Dermis microvascular lymphatic vessel endothelial cell (primary cell): Measurements from ENCODE around the gene SMG9. TPM values are rescaled to one million over a fixed set of nuclear protein-coding genes. Genes with fewer than 3 reads are reported as not detected.
"Not testable (repeated sequence)": the region's sequence is repeated elsewhere in the genome, so short reads cannot be mapped to it uniquely, and the experiment has no call there.

Experiments used
- DNase-seq, 2 donors: peaks; one replicate each; pipeline versions ENCODE4 v3.0.0 to v3.0.0-alpha.2; 2010; ENCODE audit warnings: low read depth in 2 of 2
- total RNA-seq: library from RNA; depleted of rRNA; stranded (reverse); fragments of >200 nt; gene quantifications from 2 replicates; pipeline ENCODE4 v1.2.1, GENCODE V29; 2014

The SMG9 gene
- total RNA-seq, 1 donor from 2014 or later, result 4.4 TPM

GRCh38 chr19:43692385-43692784 lies 62.4 kb downstream of the SMG9 start:
- no peak for DNase-seq

- no peak for DNase-seq
These were observed 63.0 kb downstream of the SMG9 start for GRCh38 chr19:43691755-43692154.

DNA sequence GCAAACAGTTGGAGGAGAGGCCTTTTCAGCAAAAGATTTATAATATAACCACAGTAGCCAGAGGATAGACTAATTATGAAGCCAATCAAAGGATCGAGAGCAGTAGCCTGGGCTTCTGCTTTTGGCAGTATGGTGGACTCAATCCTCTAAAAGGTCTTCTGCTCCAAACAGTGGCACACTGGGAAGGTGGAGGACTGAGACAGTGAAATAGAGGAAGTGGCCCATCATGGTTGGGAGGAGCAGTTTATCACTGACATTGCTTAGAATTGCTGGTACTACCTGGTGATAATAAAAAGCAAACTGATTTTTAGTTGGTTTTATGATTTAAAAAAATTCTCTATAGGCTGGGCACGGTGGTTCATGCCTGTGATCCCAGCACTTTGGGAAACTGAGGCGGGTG lies 63.9 kb downstream of the SMG9 start:
- no peak for DNase-seq

DNA sequence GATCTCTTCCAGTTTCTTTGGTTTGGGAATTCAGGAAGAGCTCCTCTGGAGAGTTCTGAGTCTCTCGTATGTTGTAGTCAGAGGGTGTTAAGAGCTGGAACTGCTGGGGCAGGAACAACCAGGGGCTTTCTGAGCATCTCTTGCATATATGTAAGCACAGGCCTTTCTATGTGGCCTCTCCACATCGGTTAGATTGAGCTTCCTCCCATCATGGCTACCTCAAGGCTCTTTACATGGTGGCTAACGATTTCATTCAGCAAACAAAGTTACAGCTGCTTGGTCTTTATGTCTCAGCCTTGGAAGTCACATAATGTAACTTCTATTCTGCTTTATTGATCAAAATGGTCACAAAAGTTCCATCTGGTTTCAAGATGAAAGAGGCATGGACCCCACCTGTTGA lies 64.3 kb downstream of the SMG9 start:
- no peak for DNase-seq

GRCh38 chr19:43688059-43688701 lies 66.6 kb downstream of the SMG9 start:
- DNase-seq, result no peak

DNA sequence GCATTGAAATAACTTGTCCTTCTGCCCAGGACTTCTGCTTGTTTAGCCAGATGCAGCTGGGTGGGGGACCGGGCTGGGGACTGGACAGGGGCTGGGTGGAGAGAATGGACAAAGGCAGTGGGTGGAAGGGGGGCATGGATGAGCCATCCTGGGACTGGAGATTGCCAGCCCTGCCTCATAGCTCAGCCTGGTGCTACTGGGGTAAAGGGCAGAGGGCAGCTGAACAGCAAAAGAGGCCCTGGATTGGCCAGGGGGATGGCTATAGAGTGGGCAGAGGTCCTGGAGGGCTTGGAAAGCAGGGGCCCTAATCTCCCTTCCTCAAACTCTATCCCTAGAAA lies 67.1 kb downstream of the SMG9 start:
- no peak for DNase-seq

GRCh38 chr19:43684326-43684725 lies 70.4 kb downstream of the SMG9 start:
- DNase-seq, result no peak

GRCh38 chr19:43683905-43684304 lies 70.9 kb downstream of the SMG9 start:
- DNase-seq, result no peak

- no peak for DNase-seq
These were observed 71.7 kb downstream of the SMG9 start for GRCh38 chr19:43682824-43683661.

- not testable (repeated sequence) for DNase-seq
These were observed 72.5 kb downstream of the SMG9 start for GRCh38 chr19:43682269-43682668.

DNA sequence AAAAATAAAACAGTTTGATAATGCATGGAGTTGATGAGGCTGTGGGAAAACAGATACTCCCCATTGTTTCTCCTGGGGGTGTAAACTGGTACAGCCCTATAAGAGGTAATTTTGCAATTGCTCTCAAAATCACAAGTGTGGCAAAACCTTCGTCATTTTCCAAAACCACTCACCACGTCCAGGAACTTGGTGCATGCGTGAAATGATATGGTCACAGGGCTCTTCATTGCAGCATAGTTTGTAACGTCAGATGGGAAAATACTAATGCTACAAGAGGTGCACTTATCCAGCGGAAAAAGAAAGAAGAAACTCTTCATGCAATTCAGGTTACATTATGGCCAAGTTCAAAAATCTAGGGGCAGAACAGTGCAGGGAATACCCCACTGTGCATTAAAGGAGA lies 72.9 kb downstream of the SMG9 start:
- DNase-seq, result no peak

- no peak for DNase-seq
These were observed 76.1 kb downstream of the SMG9 start for GRCh38 chr19:43678512-43679261.

Other genes with a start within 250 kb of the SMG9 start
- 85.6 and 187 TPM in 2 replicates for gene ETHE1, start 227.8 kb downstream of the SMG9 start, total RNA-seq
- under 0.01 and 0.13 TPM in 2 replicates for gene ZNF575, start 221.8 kb downstream of the SMG9 start, total RNA-seq
- gene XRCC1, start 179.4 kb downstream of the SMG9 start, total RNA-seq, result 13.6 and 17.1 TPM in 2 replicates
- gene PINLYP, start 179.2 kb downstream of the SMG9 start, total RNA-seq, result 4.2 and 4.5 TPM in 2 replicates
- 18.5 and 28.3 TPM in 2 replicates for gene IRGQ, start 158.8 kb downstream of the SMG9 start, total RNA-seq
- 6.7 and 9.0 TPM in 2 replicates for gene ZNF576, start 158.4 kb downstream of the SMG9 start, total RNA-seq
- under 0.01 TPM in 1 of 2 replicates, not detected in the other for gene SRRM5, start 142.9 kb downstream of the SMG9 start, total RNA-seq
- gene ZNF428, start 135.3 kb downstream of the SMG9 start, total RNA-seq, result 55.1 and 60.6 TPM in 2 replicates
- 9.2 and 22.9 TPM in 2 replicates for gene CADM4, start 115.1 kb downstream of the SMG9 start, total RNA-seq
- 9.6 and 12.8 TPM in 2 replicates for gene PLAUR, start 84.8 kb downstream of the SMG9 start, total RNA-seq
- gene IRGC, start 38.9 kb downstream of the SMG9 start, total RNA-seq, result not detected in 2 replicates
- gene KCNN4, start 26.0 kb upstream of the SMG9 start, total RNA-seq, result 0.39 and 0.51 TPM in 2 replicates
- 0.13 and 0.39 TPM in 2 replicates for gene LYPD5, start 47.5 kb upstream of the SMG9 start, total RNA-seq
- 5.7 and 8.3 TPM in 2 replicates for gene ZNF283, start 72.4 kb upstream of the SMG9 start, total RNA-seq
- 0.51 and 1.0 TPM in 2 replicates for gene ZNF404, start 129.0 kb upstream of the SMG9 start, total RNA-seq
- gene ZNF45, start 180.3 kb upstream of the SMG9 start, total RNA-seq, result 14.0 and 16.9 TPM in 2 replicates
- gene ZNF221, start 196.3 kb upstream of the SMG9 start, total RNA-seq, result 3.2 and 4.4 TPM in 2 replicates
- gene ZNF155, start 229.2 kb upstream of the SMG9 start, total RNA-seq, result 5.0 and 6.8 TPM in 2 replicates
- gene ZNF230, start 248.0 kb upstream of the SMG9 start, total RNA-seq, result 2.2 and 2.9 TPM in 2 replicates